Kidney (tissue), 14 donors: ENCODE data around the gene PROSER3. TPM values are rescaled to one million over a fixed set of nuclear protein-coding genes. Genes with fewer than 3 reads are reported as not detected.
A peak's percentile ranks its signal among the peaks of the same experiment; 100 is the strongest.

ENCODE experiments used
- DNase-seq, 5 donors: peaks; one replicate each; pipeline ENCODE4 v3.0.0-alpha.2; 2013 to 2020
- FAIRE-seq: peaks from 2 replicates; lab custom pipeline; 2012; peaks lifted over from hg19 to GRCh38; lab: Jason Lieb, UNC
- H3K27ac ChIP-seq, 2 donors: one replicate each; pipeline ENCODE4 v1.7.0; 2013; ENCODE audit warnings: low read depth in 2 of 2, low read length in 2 of 2, inconsistent platforms in 1 of 2
- H3K27me3 ChIP-seq: one replicate; pipeline ENCODE4 v1.7.1; 2013; ENCODE audit warnings: low read length, inconsistent platforms; ENCODE audit not compliant: control insufficient read depth, insufficient read depth
- H3K36me3 ChIP-seq, 3 donors: one replicate each; pipeline versions ENCODE4 v1.7.0 to v1.7.1; 2013; ENCODE audit warnings: low read length in 3 of 3, control low read depth in 1 of 3, inconsistent platforms in 1 of 3; ENCODE audit not compliant: insufficient read depth in 3 of 3, control insufficient read depth in 2 of 3
- H3K4me1 ChIP-seq, 3 donors: one replicate each; pipeline versions ENCODE4 v1.7.0 to v1.7.1; 2013; ENCODE audit warnings: low read length in 3 of 3, inconsistent platforms in 1 of 3, low read depth in 1 of 3; ENCODE audit not compliant: control insufficient read depth in 2 of 3, insufficient read depth in 2 of 3
- H3K4me3 ChIP-seq, 3 donors: one replicate each; pipeline versions ENCODE4 v1.7.0 to v1.8.1; 2013; ENCODE audit warnings: low read length in 3 of 3, control low read depth in 1 of 3, inconsistent platforms in 1 of 3
- H3K9ac ChIP-seq, 3 donors: one replicate each; pipeline versions ENCODE4 v1.7.0 to v1.7.1; 2013; ENCODE audit warnings: low read length in 3 of 3, control low read depth in 1 of 3, inconsistent platforms in 1 of 3
- H3K9me3 ChIP-seq, 3 donors: one replicate each; pipeline versions ENCODE4 v1.7.0 to v1.7.1; 2013; ENCODE audit warnings: low read length in 3 of 3, control low read depth in 1 of 3, inconsistent platforms in 1 of 3; ENCODE audit not compliant: control insufficient read depth in 2 of 3, insufficient read depth in 1 of 3
- intact Hi-C: fragments of 100-400 bp; cut with DNase I; formaldehyde crosslinking; loops from one replicate; pipeline ENCODE4 v1.11.1; 2022
- polyA plus RNA-seq: library from polyadenylated mRNA; stranded (reverse); fragments of 350-450 nt; fragmentation: Illumina TruSeq; extraction: RNeasy Lipid Tissue Mini Kit (QIAGEN cat#74804); gene quantifications from one replicate; pipeline ENCODE4 v1.2.3, GENCODE V29; 2014; ENCODE audit warnings: low read depth, low replicate concordance; ENCODE audit not compliant: insufficient read depth
- total RNA-seq: library from RNA; stranded (reverse); fragmentation: NEBNext Ultra II Directional; extraction: Animal tissue kit (Norgen Biotek cat#: 25700); gene quantifications from one replicate; pipeline ENCODE4 v1.2.1, GENCODE V29; 2021
- TF ChIP-seq, protein P1 (sequence below): IDR thresholded peaks from 3 replicates; pipeline ENCODE4 v1.5.1; 2012; ENCODE audit warnings: mild to moderate bottlenecking, moderate library complexity, borderline replicate concordance; ENCODE audit not compliant: insufficient read depth; ENCODE audit errors: extremely low read depth
- donor health status: control.
- donor health status: control.
- donor health status: control.
- donor health status: control.
- donor health status: control.
- donor health status: DM: yes; HTN: yes; CAD: no.
- donor health status: Normal renal cell carcinoma (clear cell type).

Gene PROSER3
- total and polyA plus RNA-seq, 2 donors from 2014 or later = 2.8 to 34.9 TPM

DNA sequence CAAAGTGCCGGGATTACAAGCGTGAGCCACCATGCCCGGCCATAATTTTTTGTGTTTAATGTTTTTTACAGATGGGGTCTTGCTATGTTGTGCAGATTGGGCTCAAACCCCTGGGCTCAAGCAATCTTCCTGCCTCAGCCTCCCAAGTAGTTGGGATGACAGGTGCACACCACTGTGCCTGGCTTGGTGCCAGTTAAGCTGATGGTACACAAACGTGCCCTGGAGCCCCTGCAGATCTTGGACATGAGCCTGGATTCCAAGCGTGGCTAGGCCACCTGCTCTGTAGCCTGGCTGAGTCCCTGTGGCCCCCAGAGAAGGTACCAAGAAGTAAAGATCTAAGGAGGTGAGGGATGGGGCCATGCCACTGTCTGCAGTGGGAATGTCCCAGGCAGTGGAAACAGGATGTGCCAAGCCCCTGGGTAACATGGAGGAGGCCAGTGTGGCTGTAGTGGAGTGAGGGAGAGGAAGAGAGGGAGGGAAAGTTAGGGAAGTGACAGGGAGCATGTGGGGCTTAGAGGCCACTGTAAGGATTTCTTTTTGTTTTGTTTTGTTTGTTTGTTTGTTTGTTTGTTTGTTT lies 47.6 kb downstream of the PROSER3 start:
- H3K9ac ChIP-seq = no peak overlapping the region
- DNase-seq (no peak), FAIRE-seq (no peak)
- H3K4me1 ChIP-seq = no peaks in the 10 kb centered on the region
- H3K27ac ChIP-seq = no peak overlapping the region
- intact Hi-C loops = no loop called here
- H3K27me3 ChIP-seq = no peaks in the 10 kb centered on the region
- TF ChIP-seq, protein P1, sequence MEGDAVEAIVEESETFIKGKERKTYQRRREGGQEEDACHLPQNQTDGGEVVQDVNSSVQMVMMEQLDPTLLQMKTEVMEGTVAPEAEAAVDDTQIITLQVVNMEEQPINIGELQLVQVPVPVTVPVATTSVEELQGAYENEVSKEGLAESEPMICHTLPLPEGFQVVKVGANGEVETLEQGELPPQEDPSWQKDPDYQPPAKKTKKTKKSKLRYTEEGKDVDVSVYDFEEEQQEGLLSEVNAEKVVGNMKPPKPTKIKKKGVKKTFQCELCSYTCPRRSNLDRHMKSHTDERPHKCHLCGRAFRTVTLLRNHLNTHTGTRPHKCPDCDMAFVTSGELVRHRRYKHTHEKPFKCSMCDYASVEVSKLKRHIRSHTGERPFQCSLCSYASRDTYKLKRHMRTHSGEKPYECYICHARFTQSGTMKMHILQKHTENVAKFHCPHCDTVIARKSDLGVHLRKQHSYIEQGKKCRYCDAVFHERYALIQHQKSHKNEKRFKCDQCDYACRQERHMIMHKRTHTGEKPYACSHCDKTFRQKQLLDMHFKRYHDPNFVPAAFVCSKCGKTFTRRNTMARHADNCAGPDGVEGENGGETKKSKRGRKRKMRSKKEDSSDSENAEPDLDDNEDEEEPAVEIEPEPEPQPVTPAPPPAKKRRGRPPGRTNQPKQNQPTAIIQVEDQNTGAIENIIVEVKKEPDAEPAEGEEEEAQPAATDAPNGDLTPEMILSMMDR = no peak
- H3K9me3 ChIP-seq = no peaks in the 10 kb centered on the region
- H3K4me3 ChIP-seq = no peak overlapping the region
- H3K36me3 ChIP-seq = no peaks in the 10 kb centered on the region

DNA sequence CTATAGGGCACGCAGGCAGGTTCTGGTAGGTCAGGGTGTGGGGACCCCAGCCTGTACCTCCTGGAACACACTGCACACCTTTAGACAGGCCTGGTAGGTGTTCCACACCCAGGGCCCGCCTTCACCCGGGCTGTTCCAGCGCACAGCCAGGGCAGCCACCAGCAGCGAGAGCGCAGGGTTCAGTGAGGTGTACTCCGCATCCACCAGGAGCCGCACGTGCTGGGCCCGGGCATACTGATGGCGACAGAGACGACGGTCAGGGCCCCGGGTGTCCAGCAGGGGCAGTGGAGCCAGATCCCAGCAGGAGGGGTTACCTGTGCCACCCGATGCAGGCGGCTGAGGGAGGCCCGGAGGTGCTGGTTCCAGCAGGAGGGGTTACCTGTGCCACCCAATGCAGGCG lies 48.6 kb downstream of the PROSER3 start:
- no peak overlapping the region for H3K27ac ChIP-seq
- FAIRE-seq = no peak
- DNase-seq = no peak
- H3K4me3 ChIP-seq = no peak overlapping the region
- no peaks in the 10 kb centered on the region for H3K9me3 ChIP-seq
- H3K4me1 ChIP-seq = no peaks in the 10 kb centered on the region
- no peaks in the 10 kb centered on the region for H3K27me3 ChIP-seq
- TF ChIP-seq, protein P1 = no peak
- no peaks in the 10 kb centered on the region for H3K36me3 ChIP-seq
- intact Hi-C loops = no loop called here
- H3K9ac ChIP-seq = no peak overlapping the region

DNA sequence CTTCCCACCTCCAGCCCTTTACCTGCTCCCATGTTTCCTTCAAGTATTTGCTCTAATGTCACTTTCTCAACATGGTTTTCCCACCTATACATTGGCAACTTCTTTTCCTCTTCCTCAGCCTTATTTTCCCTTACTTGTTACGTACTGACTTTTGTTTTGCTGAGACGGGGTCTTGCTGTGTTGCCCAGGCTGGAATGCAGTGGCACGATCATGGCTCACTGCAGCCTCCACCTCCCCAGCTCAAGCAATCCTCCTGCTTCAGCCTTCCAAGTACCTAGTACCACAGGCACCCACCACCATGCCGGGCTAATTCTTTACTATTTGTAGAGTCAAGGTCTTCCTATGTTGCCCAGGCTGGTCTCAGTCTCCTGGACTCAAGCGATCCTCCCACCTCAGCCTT lies 49.7 kb downstream of the PROSER3 start:
- intact Hi-C loops = no loop called here
- peak overlapping the region in 1 of 3 donors; percentile 32 for H3K4me3 ChIP-seq
- no peaks in the 10 kb centered on the region for H3K4me1 ChIP-seq
- DNase-seq = no peak
- TF ChIP-seq, protein P1 = no peak
- H3K9ac ChIP-seq = no peak overlapping the region
- H3K27ac ChIP-seq = no peak overlapping the region
- no peak for FAIRE-seq
- no peaks in the 10 kb centered on the region for H3K9me3 ChIP-seq
- no peaks in the 10 kb centered on the region for H3K27me3 ChIP-seq
- no peaks in the 10 kb centered on the region for H3K36me3 ChIP-seq
